Measurements from ENCODE around the gene PLEK. TPM values are rescaled to one million over a fixed set of nuclear protein-coding genes. Genes with fewer than 3 reads are reported as not detected.

Gene PLEK
- polyA plus RNA-seq, 1 donor from 2014 or later, result 0.07 TPM

GRCh38 chr2:68425503-68425902, 60.4 kb downstream of the PLEK start:
- Histone ChIP-seq H3K79me2 (replicated peaks; ENCODE audit: insufficient read depth, low read length) (no peaks in the 10 kb centered on the region), H3K27ac (ENCODE audit: low read length) (no peak overlapping the region), H3F3A (ENCODE audit: insufficient read depth, low read length, poor library complexity, severe bottlenecking) (no peaks in the 10 kb centered on the region), H3K4me3 (ENCODE audit: low read length) (no peak overlapping the region), H3K9me2 (ENCODE audit: insufficient read depth, low read length) (no peaks in the 10 kb centered on the region), H4K20me1 (ENCODE audit: insufficient read depth) (no peaks in the 10 kb centered on the region), H3K9ac (ENCODE audit: low read length) (no peak overlapping the region), H3K4me2 (ENCODE audit: low read length) (no peak overlapping the region), H3K9me3 (ENCODE audit: low read length) (no peaks in the 10 kb centered on the region), H3K27me3 (ENCODE audit: insufficient read depth, low read depth, low read length) (no peaks in the 10 kb centered on the region), H2AFZ (ENCODE audit: low read depth, low read length) (no peak overlapping the region), H3K36me3 (ENCODE audit: insufficient read depth, low read length) (no peaks in the 10 kb centered on the region)
- no peak for TF ChIP-seq CTCF (IDR thresholded peaks at IDR 0.05; ENCODE audit: poor library complexity, severe bottlenecking)
- no peak for TF ChIP-seq SMC3 (conservative IDR thresholded peaks at IDR 0.05; ENCODE audit: poor library complexity)
- no peak for TF ChIP-seq EZH2 (IDR thresholded peaks at IDR 0.05; ENCODE audit: borderline replicate concordance, insufficient read depth, low read length, poor library complexity, severe bottlenecking)
- TF ChIP-seq MXI1 (conservative IDR thresholded peaks at IDR 0.05; ENCODE audit: poor library complexity, severe bottlenecking), result no peak
- TF ChIP-seq EP300 (conservative IDR thresholded peaks at IDR 0.05; ENCODE audit: poor library complexity, severe bottlenecking), result no peak
- TF ChIP-seq TAF1 (IDR thresholded peaks at IDR 0.05; ENCODE audit: low read depth), result no peak
- TF ChIP-seq RAD21 (conservative IDR thresholded peaks at IDR 0.05), result no peak
- no peak for TF ChIP-seq POLR2AphosphoS5 (IDR thresholded peaks at IDR 0.05)
- no peak for TF ChIP-seq REST (IDR thresholded peaks at IDR 0.05; ENCODE audit: borderline replicate concordance)

- Histone ChIP-seq H3K27me3 (ENCODE audit: insufficient read depth, low read depth, low read length) (no peaks in the 10 kb centered on the region), H3K4me3 (ENCODE audit: low read length) (no peak overlapping the region), H3K36me3 (ENCODE audit: insufficient read depth, low read length) (no peaks in the 10 kb centered on the region), H3K4me2 (ENCODE audit: low read length) (no peak overlapping the region), H3K9ac (ENCODE audit: low read length) (no peak overlapping the region), H3K9me3 (ENCODE audit: low read length) (no peaks in the 10 kb centered on the region), H3K79me2 (replicated peaks; ENCODE audit: insufficient read depth, low read length) (no peaks in the 10 kb centered on the region), H3K27ac (ENCODE audit: low read length) (no peak overlapping the region), H4K20me1 (ENCODE audit: insufficient read depth) (no peaks in the 10 kb centered on the region), H2AFZ (ENCODE audit: low read depth, low read length) (no peak overlapping the region), H3F3A (ENCODE audit: insufficient read depth, low read length, poor library complexity, severe bottlenecking) (no peaks in the 10 kb centered on the region), H3K9me2 (ENCODE audit: insufficient read depth, low read length) (no peaks in the 10 kb centered on the region)
- TF ChIP-seq TAF1 (IDR thresholded peaks at IDR 0.05; ENCODE audit: low read depth), result no peak
- no peak for TF ChIP-seq MXI1 (conservative IDR thresholded peaks at IDR 0.05; ENCODE audit: poor library complexity, severe bottlenecking)
- no peak for TF ChIP-seq REST (IDR thresholded peaks at IDR 0.05; ENCODE audit: borderline replicate concordance)
- no peak for TF ChIP-seq POLR2AphosphoS5 (IDR thresholded peaks at IDR 0.05)
- no peak for TF ChIP-seq EP300 (conservative IDR thresholded peaks at IDR 0.05; ENCODE audit: poor library complexity, severe bottlenecking)
These were observed 61.4 kb downstream of the PLEK start for GRCh38 chr2:68426446-68426845.
